HCT116 (cell line): Measurements from ENCODE around the gene ZCCHC24. TPM values are rescaled to one million over a fixed set of nuclear protein-coding genes. Genes with fewer than 3 reads are reported as not detected.

Source experiments
- ATAC-seq: fragments of 200-7000 bp; cut with Tn5 transposase; 2 replicates; pipeline ENCODE4 v1.9.1; 2020; ENCODE audit warnings: mild to moderate bottlenecking, moderate library complexity
- BruUV-seq: library from RNA; stranded (reverse); fragments of 400-500 nt; replicated peaks from 2 replicates; lab custom pipeline; 2021; lab: Mats Ljungman, UMichigan
- CTCF ChIA-PET: fragments of 300-600 bp; sonication (Branson Sonifier 250); formaldehyde crosslinking; loops from one replicate; lab custom pipeline; 2021; ENCODE audit warnings: antibody characterized with exemption; lab: Charles Lee
- POLR2A ChIA-PET: fragments of 300-600, 350-600 bp; sonication (Branson Sonifier 250); formaldehyde crosslinking; loops from one replicate; lab custom pipeline; 2021; ENCODE audit warnings: antibody characterized with exemption; lab: Charles Lee
- RAD21 ChIA-PET, 2 experiments: fragments of 300-600 bp; sonication (Branson Sonifier 250); formaldehyde crosslinking; loops; one replicate each; lab custom pipeline; 2023; ENCODE audit warnings: low total read pairs in 2 of 2; ENCODE audit not compliant: uncharacterized antibody in 2 of 2, unreplicated experiment in 2 of 2, low non-redundant PET in 1 of 2; lab: Charles Lee
- DNase-seq: peaks from one replicate; pipeline ENCODE4 v3.0.0-alpha.2; 2010; ENCODE audit warnings: low read depth, low spot score
- H2AFZ ChIP-seq: fragments of 200-600 bp; shearing (Covaris generic), sonication (generic); 2 replicates; pipeline ENCODE4 v1.6.1; 2017; ENCODE audit warnings: low read depth, mixed run types, mixed read lengths, antibody characterized with exemption, low read length; ENCODE audit not compliant: poor library complexity, severe bottlenecking
- H3K27ac ChIP-seq: 2 replicates; pipeline ENCODE4 v1.5.1; 2012; ENCODE audit warnings: low read depth, low read length
- H3K27me3 ChIP-seq: fragments of 200-600 bp; sonication (generic); 2 replicates; pipeline ENCODE4 v1.6.1; 2016; ENCODE audit warnings: mixed run types, low read length, mixed read lengths; ENCODE audit not compliant: insufficient read depth
- H3K36me3 ChIP-seq, 2 experiments: fragments of 200-500 bp in 1 of 2; fragments of 200-600 bp in 1 of 2; sonication (Bioruptor generic) in 1 of 2; sonication (generic) in 1 of 2; 2 replicates each; pipeline versions ENCODE4 v1.5.1 to v1.6.1; 2014 to 2016; ENCODE audit warnings: low read length in 2 of 2, inconsistent platforms in 1 of 2, mixed read lengths in 1 of 2, mixed run types in 1 of 2; ENCODE audit not compliant: insufficient read depth in 2 of 2, control insufficient read depth in 1 of 2
- H3K4me1 ChIP-seq, 2 experiments: fragments of 200-600 bp in 1 of 2; sonication (generic) in 1 of 2; 2 replicates each; pipeline versions ENCODE4 v1.5.1 to v1.6.1; 2012 to 2017; ENCODE audit warnings: low read length in 2 of 2, inconsistent platforms in 1 of 2, mild to moderate bottlenecking in 1 of 2, mixed read lengths in 1 of 2, mixed run types in 1 of 2, moderate library complexity in 1 of 2; ENCODE audit not compliant: insufficient read depth in 2 of 2, control insufficient read depth in 1 of 2
- H3K4me2 ChIP-seq: fragments of 200-600 bp; sonication (generic); 2 replicates; pipeline ENCODE4 v1.6.1; 2017; ENCODE audit warnings: mixed run types, low read length, mixed read lengths
- H3K4me3 ChIP-seq, 2 experiments: fragments of 200-600 bp in 1 of 2; sonication (generic) in 1 of 2; replicated peaks in 1 of 2; 2 replicates each; pipeline ENCODE4 v1.5.1; 2011 to 2016; ENCODE audit warnings: low read length in 2 of 2, control low read depth in 1 of 2, low read depth in 1 of 2, mild to moderate bottlenecking in 1 of 2, mixed read lengths in 1 of 2, mixed run types in 1 of 2
- H3K79me2 ChIP-seq: fragments of 200-600 bp; sonication (generic); 2 replicates; pipeline ENCODE4 v1.6.1; 2017; ENCODE audit warnings: mild to moderate bottlenecking, mixed run types, low read length, moderate library complexity, mixed read lengths; ENCODE audit not compliant: insufficient read depth
- H3K9ac ChIP-seq: fragments of 200-600 bp; sonication (generic); 2 replicates; pipeline ENCODE4 v1.6.1; 2016; ENCODE audit warnings: low read length, mixed read lengths
- H3K9me2 ChIP-seq: fragments of 200-600 bp; sonication (generic), shearing (Covaris generic); 2 replicates; pipeline ENCODE4 v1.6.1; 2017; ENCODE audit warnings: mixed run types, mild to moderate bottlenecking, moderate library complexity; ENCODE audit not compliant: insufficient read depth
- H3K9me3 ChIP-seq, 2 experiments: fragments of 200-500 bp in 1 of 2; fragments of 200-600 bp in 1 of 2; sonication (Bioruptor generic) in 1 of 2; sonication (generic) in 1 of 2; 2 replicates each; pipeline ENCODE4 v1.6.1; 2014 to 2017; ENCODE audit warnings: low read length in 2 of 2, mixed read lengths in 2 of 2, inconsistent platforms in 1 of 2, low read depth in 1 of 2, mild to moderate bottlenecking in 1 of 2, mixed run types in 1 of 2, moderate library complexity in 1 of 2; ENCODE audit not compliant: control insufficient read depth in 1 of 2, insufficient read depth in 1 of 2
- H4K20me1 ChIP-seq: fragments of 200-600 bp; sonication (generic), shearing (Covaris generic); 2 replicates; pipeline ENCODE4 v1.6.1; 2017; ENCODE audit warnings: mixed run types, mild to moderate bottlenecking, moderate library complexity; ENCODE audit not compliant: insufficient read depth
- CEBPB ChIP-seq: IDR thresholded peaks from 2 replicates; pipeline ENCODE4 v1.6.1; 2012; ENCODE audit warnings: low read depth
- FOSL1 ChIP-seq: IDR thresholded peaks from 2 replicates; pipeline ENCODE4 v1.6.1; 2012; ENCODE audit warnings: low read depth
- JUND ChIP-seq: IDR thresholded peaks from 2 replicates; pipeline ENCODE4 v1.6.1; 2012
- POLR2A ChIP-seq: IDR thresholded peaks from 2 replicates; pipeline ENCODE4 v1.7.0; 2011; ENCODE audit warnings: borderline replicate concordance; ENCODE audit not compliant: insufficient read depth, insufficient read length; ENCODE audit errors: extremely low read depth
- SIN3A ChIP-seq: IDR thresholded peaks from 2 replicates; pipeline ENCODE4 v1.6.1; 2012; ENCODE audit warnings: low read depth
- SP1 ChIP-seq: IDR thresholded peaks from 2 replicates; pipeline ENCODE4 v1.6.1; 2012; ENCODE audit warnings: low read depth
- SRF ChIP-seq: IDR thresholded peaks from 2 replicates; pipeline ENCODE4 v1.6.1; 2012; ENCODE audit warnings: low read depth
- YY1 ChIP-seq: IDR thresholded peaks from 2 replicates; pipeline ENCODE4 v1.6.1; 2011; ENCODE audit warnings: low read length, low read depth, moderate library complexity, mild to moderate bottlenecking; ENCODE audit not compliant: insufficient replicate concordance; ENCODE audit errors: extremely low read depth
- intact Hi-C: fragments of 100-400 bp; cut with micrococcal nuclease; formaldehyde crosslinking; loops from 2 replicates; pipeline ENCODE4 v1.10.0; 2022
- total RNA-seq: library from RNA; stranded (reverse); gene quantifications from one replicate; pipeline ENCODE4 v1.2.1, GENCODE V29; 2021; ENCODE audit not compliant: unreplicated experiment
- TF ChIP-seq, protein P1 (sequence below): IDR thresholded peaks from 2 replicates; pipeline ENCODE4 v1.6.1; 2012

Gene ZCCHC24
- total RNA-seq, 1 experiment from 2014 or later, result 7.0 TPM

GRCh38 chr10:79394664-79395063 is 50.8 kb downstream of the ZCCHC24 start:
- no peak for ATAC-seq
- ChIA-PET CTCF (no interaction called here), POLR2A (no interaction called here), RAD21 (no interaction called here)
- Histone ChIP-seq H3K9me3 (no peaks in the 10 kb centered on the region), H3K4me3 (no peak overlapping the region), H3K4me1 (peaks cover 0 to 6% of the 10 kb centered on the region in 2 experiments; a peak in 1 of 4 replicates), H2AFZ (no peak overlapping the region), H3K27ac (no peak overlapping the region), H3K79me2 (no peaks in the 10 kb centered on the region), H4K20me1 (no peaks in the 10 kb centered on the region), H3K27me3 (no peaks in the 10 kb centered on the region), H3K9me2 (no peaks in the 10 kb centered on the region), H3K4me2 (no peak overlapping the region), H3K36me3 (no peaks in the 10 kb centered on the region), H3K9ac (no peak overlapping the region)
- no peak for DNase-seq
- TF ChIP-seq, protein P1, sequence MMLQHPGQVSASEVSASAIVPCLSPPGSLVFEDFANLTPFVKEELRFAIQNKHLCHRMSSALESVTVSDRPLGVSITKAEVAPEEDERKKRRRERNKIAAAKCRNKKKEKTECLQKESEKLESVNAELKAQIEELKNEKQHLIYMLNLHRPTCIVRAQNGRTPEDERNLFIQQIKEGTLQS, result no peak
- no peak for TF ChIP-seq SRF
- TF ChIP-seq SIN3A, result no peak
- no peak for TF ChIP-seq YY1
- BruUV-seq, result no TSS peak
- intact Hi-C loops, result no loop called here

GRCh38 chr10:79393924-79394610 is 51.4 kb downstream of the ZCCHC24 start:
- no peaks in the 10 kb centered on the region for H3K9me2 ChIP-seq
- no peaks in the 10 kb centered on the region for H3K79me2 ChIP-seq
- no peaks in the 10 kb centered on the region for H3K9me3 ChIP-seq
- no peak overlapping the region for H3K9ac ChIP-seq
- ChIA-PET POLR2A (no interaction called here), RAD21 (no interaction called here), CTCF (no interaction called here)
- H4K20me1 ChIP-seq, result no peaks in the 10 kb centered on the region
- no peak overlapping the region for H3K27ac ChIP-seq
- ATAC-seq (no peak), DNase-seq (no peak)
- H3K4me3 ChIP-seq, result no peak overlapping the region
- H3K4me1 ChIP-seq, result no peaks in the 10 kb centered on the region
- intact Hi-C loops, result no loop called here
- no peak overlapping the region for H2AFZ ChIP-seq
- no TSS peak for BruUV-seq
- no peak overlapping the region for H3K4me2 ChIP-seq
- H3K36me3 ChIP-seq, result no peaks in the 10 kb centered on the region
- no peaks in the 10 kb centered on the region for H3K27me3 ChIP-seq
- TF ChIP-seq SP1 (no peak), JUND (no peak), CEBPB (no peak), FOSL1 (no peak), POLR2A (no peak)
